Lower lobe of right lung (tissue), 2 donors: ENCODE results near the gene BORCS6. TPM values are rescaled to one million over a fixed set of nuclear protein-coding genes. Genes with fewer than 3 reads are reported as not detected.

Source experiments
- ATAC-seq, 2 donors: fragments of 200-7000 bp; cut with Tn5 transposase; one replicate each; pipeline ENCODE4 v1.9.1; 2020 to 2022; ENCODE audit warnings: mild to moderate bottlenecking in 2 of 2, moderate library complexity in 2 of 2
- DNase-seq: peaks from one replicate; pipeline ENCODE4 v3.0.0-alpha.2; 2020
- H3K27ac ChIP-seq: fragments of 200-600 bp; one replicate; pipeline ENCODE4 v1.8.0; 2022
- H3K27me3 ChIP-seq: fragments of 200-600 bp; one replicate; pipeline ENCODE4 v1.8.0; 2022; ENCODE audit warnings: low read depth
- H3K36me3 ChIP-seq: fragments of 200-600 bp; one replicate; pipeline ENCODE4 v1.8.0; 2022; ENCODE audit warnings: mild to moderate bottlenecking
- H3K4me1 ChIP-seq: fragments of 200-600 bp; one replicate; pipeline ENCODE4 v1.8.0; 2022
- H3K4me3 ChIP-seq: fragments of 200-600 bp; one replicate; pipeline ENCODE4 v1.8.0; 2022; ENCODE audit warnings: mild to moderate bottlenecking
- H3K9me3 ChIP-seq: fragments of 200-600 bp; one replicate; pipeline ENCODE4 v1.8.0; 2022
- intact Hi-C: fragments of 100-400 bp; cut with DNase I; formaldehyde crosslinking; loops from one replicate; pipeline ENCODE4 v1.11.0; 2022
- total RNA-seq: library from RNA; stranded (reverse); fragmentation: NEBNext Ultra II Directional; extraction: Animal tissue kit (Norgen Biotek cat#: 25700); gene quantifications from one replicate; pipeline ENCODE4 v1.2.1, GENCODE V29; 2021
- TF ChIP-seq, protein P1 (sequence below): fragments of 200-600 bp; IDR thresholded peaks from one replicate; pipeline ENCODE4 v1.8.0; 2022; ENCODE audit warnings: antibody characterized with exemption, mild to moderate bottlenecking
- donor health status: DM: no; HTN: yes; CAD: no; lungs with severe emphysema.

BORCS6 gene
- total RNA-seq, 1 donor from 2014 or later: 7.7 TPM

GRCh38 chr17:8162233-8162996 is 27.6 kb downstream of the BORCS6 start, which contains the start of gene VAMP2:
Gene VAMP2, minus strand, starts transcription at chr17:8162948. Its CDS starts 69 bp downstream, at chr17:8162879.
- H3K27me3 ChIP-seq: no peaks in the 10 kb centered on the region
- DNase-seq (peak; percentile 89), ATAC-seq (peak; percentile 78 to 81)
- peak within 1 kb of the TSS; percentile 99 for H3K27ac ChIP-seq
- intact Hi-C loops: no loop called here
- H3K9me3 ChIP-seq: no peaks in the 10 kb centered on the region
- peaks cover 26% of the 10 kb centered on the region for H3K36me3 ChIP-seq
- peak within 1 kb of the TSS; percentile 93 for H3K4me3 ChIP-seq
- peaks cover 62% of the 10 kb centered on the region for H3K4me1 ChIP-seq
- TF ChIP-seq, protein P1, sequence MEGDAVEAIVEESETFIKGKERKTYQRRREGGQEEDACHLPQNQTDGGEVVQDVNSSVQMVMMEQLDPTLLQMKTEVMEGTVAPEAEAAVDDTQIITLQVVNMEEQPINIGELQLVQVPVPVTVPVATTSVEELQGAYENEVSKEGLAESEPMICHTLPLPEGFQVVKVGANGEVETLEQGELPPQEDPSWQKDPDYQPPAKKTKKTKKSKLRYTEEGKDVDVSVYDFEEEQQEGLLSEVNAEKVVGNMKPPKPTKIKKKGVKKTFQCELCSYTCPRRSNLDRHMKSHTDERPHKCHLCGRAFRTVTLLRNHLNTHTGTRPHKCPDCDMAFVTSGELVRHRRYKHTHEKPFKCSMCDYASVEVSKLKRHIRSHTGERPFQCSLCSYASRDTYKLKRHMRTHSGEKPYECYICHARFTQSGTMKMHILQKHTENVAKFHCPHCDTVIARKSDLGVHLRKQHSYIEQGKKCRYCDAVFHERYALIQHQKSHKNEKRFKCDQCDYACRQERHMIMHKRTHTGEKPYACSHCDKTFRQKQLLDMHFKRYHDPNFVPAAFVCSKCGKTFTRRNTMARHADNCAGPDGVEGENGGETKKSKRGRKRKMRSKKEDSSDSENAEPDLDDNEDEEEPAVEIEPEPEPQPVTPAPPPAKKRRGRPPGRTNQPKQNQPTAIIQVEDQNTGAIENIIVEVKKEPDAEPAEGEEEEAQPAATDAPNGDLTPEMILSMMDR: no peak

DNA sequence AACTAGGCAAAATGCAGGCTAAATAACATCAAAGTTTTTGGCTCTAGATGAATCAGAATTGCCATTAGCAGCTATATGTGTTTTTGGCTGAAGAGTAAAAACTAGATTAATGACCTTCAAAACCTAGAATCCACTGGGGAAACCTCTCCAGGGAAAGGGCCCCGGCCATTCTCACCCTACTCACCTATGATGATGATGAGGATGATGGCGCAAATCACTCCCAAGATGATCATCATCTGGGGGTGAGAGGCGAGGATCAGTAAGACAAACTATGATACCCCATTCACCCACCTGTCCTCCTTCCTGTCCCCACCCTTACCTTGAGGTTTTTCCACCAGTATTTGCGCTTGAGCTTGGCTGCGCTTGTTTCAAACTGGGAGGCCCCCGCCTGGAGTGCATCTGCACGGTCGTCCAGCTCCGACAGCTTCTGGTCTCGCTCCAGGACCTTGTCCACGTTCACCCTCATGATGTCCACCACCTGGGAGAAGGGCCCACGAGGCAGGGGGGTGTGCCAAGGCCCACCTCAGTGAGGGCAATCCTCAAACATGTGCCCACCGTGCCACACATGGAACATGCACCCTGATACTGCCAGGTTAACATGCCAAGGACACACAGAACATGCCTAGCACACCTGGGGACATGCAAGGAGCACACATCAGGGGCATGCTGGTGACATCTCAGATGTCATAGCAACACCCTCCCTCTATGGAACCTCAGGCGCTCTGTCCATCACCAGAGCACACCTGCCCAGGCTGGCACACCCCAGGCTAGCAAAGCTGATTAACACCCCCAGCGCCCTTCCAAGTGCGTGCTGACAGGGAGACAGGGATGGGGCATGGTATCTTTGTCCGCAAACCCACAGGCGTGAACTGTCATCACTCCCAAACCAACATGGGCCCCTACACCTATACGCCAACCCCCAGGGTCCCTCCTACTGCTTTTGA is 28.4 kb downstream of the BORCS6 start:
- Histone ChIP-seq H3K36me3 (peaks cover 26% of the 10 kb centered on the region), H3K4me3 (peak overlapping the region; percentile 93), H3K27me3 (no peaks in the 10 kb centered on the region), H3K27ac (peak overlapping the region; percentile 99), H3K4me1 (peaks cover 69% of the 10 kb centered on the region), H3K9me3 (no peaks in the 10 kb centered on the region)
- no peak for ATAC-seq
- TF ChIP-seq, protein P1: no peak
- peak; percentile 46 for DNase-seq
- intact Hi-C loops: no loop called here

DNA sequence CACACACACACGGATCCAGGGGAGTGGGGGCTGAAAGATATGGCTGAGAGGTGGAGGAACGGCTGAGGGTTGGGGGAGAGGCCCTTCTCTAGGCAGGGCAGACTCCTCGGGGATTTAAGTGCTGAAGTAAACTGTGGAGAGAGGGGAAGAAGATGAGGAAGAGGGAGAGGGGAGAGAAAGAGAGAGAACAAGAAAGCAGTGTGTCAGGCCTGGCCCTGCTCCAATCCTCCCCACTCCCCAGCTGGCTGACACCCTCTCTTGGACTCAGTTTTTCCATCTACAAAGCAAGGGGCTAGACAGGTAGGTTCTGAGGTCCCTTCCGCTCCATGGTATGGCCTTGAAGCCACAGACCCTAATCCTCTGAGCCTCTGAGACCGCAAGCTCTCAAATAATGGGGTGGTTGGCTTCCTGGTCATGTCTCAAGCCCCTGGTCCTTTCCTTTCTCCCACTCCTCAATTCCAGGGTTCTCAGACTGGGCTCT is 29.2 kb downstream of the BORCS6 start:
- peak overlapping the region; percentile 99 for H3K27ac ChIP-seq

GRCh38 chr17:8160224-8160577 is 29.8 kb downstream of the BORCS6 start:
- peaks cover 69% of the 10 kb centered on the region for H3K4me1 ChIP-seq
- DNase-seq (no peak), ATAC-seq (no peak)
- H3K4me3 ChIP-seq: no peak overlapping the region
- intact Hi-C loops: no loop called here
- peaks cover 26% of the 10 kb centered on the region for H3K36me3 ChIP-seq
- no peaks in the 10 kb centered on the region for H3K27me3 ChIP-seq
- no peaks in the 10 kb centered on the region for H3K9me3 ChIP-seq
- TF ChIP-seq, protein P1: no peak
- no peak overlapping the region for H3K27ac ChIP-seq

More for the DNA sequence above, 29.2 kb downstream of the BORCS6 start:
- Histone ChIP-seq H3K27me3 (no peaks in the 10 kb centered on the region), H3K4me3 (no peak overlapping the region), H3K36me3 (peaks cover 26% of the 10 kb centered on the region), H3K9me3 (no peaks in the 10 kb centered on the region), H3K4me1 (peaks cover 69% of the 10 kb centered on the region)
- DNase-seq: peak; percentile 27
- intact Hi-C loops: no loop called here
- no peak for ATAC-seq
- TF ChIP-seq, protein P1: no peak

DNA sequence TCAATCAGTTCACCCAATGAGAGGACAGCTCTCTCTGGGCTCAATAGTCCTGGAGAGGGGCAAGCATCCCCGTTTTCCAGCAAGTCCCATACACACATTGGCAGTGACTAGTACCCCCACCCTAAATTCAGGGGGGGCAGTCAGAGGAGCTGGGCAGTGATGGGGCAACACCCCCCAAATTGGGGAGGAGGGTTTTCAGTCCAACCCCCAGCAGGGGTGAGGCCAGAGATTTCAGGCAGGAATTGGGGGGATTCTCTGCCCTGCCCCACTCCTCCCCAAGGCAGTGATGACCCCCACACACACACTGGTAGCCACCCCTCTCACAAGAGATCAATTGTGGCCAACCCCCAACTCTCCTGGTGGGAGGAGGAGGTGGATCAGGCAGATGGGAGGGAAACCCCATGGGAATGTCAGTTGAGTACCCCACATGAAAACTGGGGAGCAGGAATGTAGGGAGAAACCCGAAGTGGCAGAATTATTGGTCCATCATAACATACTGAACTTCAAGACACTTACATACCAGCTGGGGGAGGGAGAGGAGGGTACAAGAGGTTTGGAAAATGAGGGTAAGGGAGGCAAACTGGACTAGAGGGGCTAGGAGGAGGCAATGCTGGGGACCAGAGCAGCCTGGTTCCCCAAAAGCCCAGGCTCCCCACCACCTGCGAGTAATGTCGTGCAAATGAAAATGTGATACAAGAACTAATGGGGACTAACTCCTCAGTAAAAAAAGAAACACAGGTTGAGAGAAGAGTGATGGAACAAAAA is 30.3 kb downstream of the BORCS6 start:
- intact Hi-C loops: no loop called here
- TF ChIP-seq, protein P1: no peak
- H3K4me1 ChIP-seq: peaks cover 70% of the 10 kb centered on the region
- no peaks in the 10 kb centered on the region for H3K27me3 ChIP-seq
- no peaks in the 10 kb centered on the region for H3K9me3 ChIP-seq
- peak overlapping the region; percentile 9 for H3K27ac ChIP-seq
- H3K36me3 ChIP-seq: peaks cover 26% of the 10 kb centered on the region
- no peak for ATAC-seq
- peak; percentile 15 for DNase-seq
- H3K4me3 ChIP-seq: no peak overlapping the region
